Testis (tissue), 2 donors: Measurements from ENCODE around the gene VCAM1.

Experiments
- CTCF ChIP-seq, 3 experiments: fragments of 450-650 bp in 2 of 3; fragments of 200-600 bp in 1 of 3; sonication (generic) in 1 of 3; IDR thresholded peaks; one replicate each; pipeline ENCODE4 v1.5.1; 2016 to 2019; ENCODE audit warnings: antibody characterized with exemption in 3 of 3, mild to moderate bottlenecking in 2 of 3, moderate library complexity in 1 of 3
- POLR2A ChIP-seq: fragments of 450-650 bp; IDR thresholded peaks from one replicate; pipeline ENCODE4 v1.6.1; 2017; ENCODE audit warnings: antibody characterized with exemption, mild to moderate bottlenecking, moderate library complexity

GRCh38 chr1:100703052-100703451, 16.5 kb upstream of the VCAM1 start:
- TF ChIP-seq CTCF (IDR thresholded peaks at IDR 0.05) (no peak), POLR2A (no peak)
